Neural cell (in vitro differentiated cells): ENCODE results near the gene DNAH3. TPM values are rescaled to one million over a fixed set of nuclear protein-coding genes. Genes with fewer than 3 reads are reported as not detected.

Experiments
- H2AFZ ChIP-seq: fragments of 200-600, 300-800 bp; sonication (generic), shearing (Covaris generic); 2 replicates; pipeline ENCODE4 v1.6.0; 2014; ENCODE audit warnings: low read depth, mild to moderate bottlenecking, antibody characterized with exemption, low read length, moderate library complexity
- H3F3A ChIP-seq: fragments of 200-600 bp; shearing (Covaris generic); 2 replicates; pipeline ENCODE4 v1.6.1; 2016; ENCODE audit warnings: mild to moderate bottlenecking, moderate library complexity, mixed read lengths, antibody characterized with exemption, low read length; ENCODE audit not compliant: insufficient read depth, poor library complexity, severe bottlenecking
- H3K27ac ChIP-seq: fragments of 200-600, 300-800 bp; sonication (generic), shearing (Covaris generic); 2 replicates; pipeline ENCODE4 v1.5.1; 2014; ENCODE audit warnings: mild to moderate bottlenecking, low read length, moderate library complexity
- H3K27me3 ChIP-seq: fragments of 300-800, 200-600 bp; sonication (generic), shearing (Covaris generic); 2 replicates; pipeline ENCODE4 v1.6.0; 2014; ENCODE audit warnings: mild to moderate bottlenecking, low read depth, low read length, moderate library complexity; ENCODE audit not compliant: insufficient read depth
- H3K36me3 ChIP-seq: fragments of 300-800, 200-600 bp; sonication (generic), shearing (Covaris generic); 2 replicates; pipeline ENCODE4 v1.5.1; 2014; ENCODE audit warnings: mild to moderate bottlenecking, antibody characterized with exemption, low read length, moderate library complexity; ENCODE audit not compliant: insufficient read depth
- H3K4me2 ChIP-seq: fragments of 300-800, 200-600 bp; sonication (generic), shearing (Covaris generic); 2 replicates; pipeline ENCODE4 v1.6.0; 2014; ENCODE audit warnings: mild to moderate bottlenecking, low read length
- H3K4me3 ChIP-seq: fragments of 300-800, 200-600 bp; sonication (generic), shearing (Covaris generic); 2 replicates; pipeline ENCODE4 v1.5.1; 2014; ENCODE audit warnings: mild to moderate bottlenecking, low read length, moderate library complexity
- H3K79me2 ChIP-seq: fragments of 200-600 bp; shearing (Covaris generic); replicated peaks from 2 replicates; pipeline ENCODE4 v1.6.0; 2014; ENCODE audit warnings: mild to moderate bottlenecking, low read length, moderate library complexity; ENCODE audit not compliant: insufficient read depth
- H3K9ac ChIP-seq: fragments of 300-800, 200-600 bp; sonication (generic), shearing (Covaris generic); 2 replicates; pipeline ENCODE4 v1.6.1; 2016; ENCODE audit warnings: mild to moderate bottlenecking, low read length, mixed read lengths
- H3K9me2 ChIP-seq: fragments of 200-600 bp; shearing (Covaris generic); 2 replicates; pipeline ENCODE4 v1.6.1; 2016; ENCODE audit warnings: mild to moderate bottlenecking, low read length, mixed read lengths; ENCODE audit not compliant: insufficient read depth
- H3K9me3 ChIP-seq: fragments of 200-600, 300-800 bp; sonication (generic), shearing (Covaris generic); 2 replicates; pipeline ENCODE4 v1.6.1; 2016; ENCODE audit warnings: mild to moderate bottlenecking, mixed run types, low read length, moderate library complexity, mixed read lengths
- H4K20me1 ChIP-seq: fragments of 200-600 bp; shearing (Covaris generic); 2 replicates; pipeline ENCODE4 v1.6.1; 2016; ENCODE audit warnings: mild to moderate bottlenecking, mixed run types; ENCODE audit not compliant: insufficient read depth
- EP300 ChIP-seq: fragments of 450-650 bp; conservative IDR thresholded peaks from 2 replicates; pipeline ENCODE4 v1.6.1; 2014; ENCODE audit warnings: antibody characterized with exemption, mild to moderate bottlenecking, moderate library complexity; ENCODE audit not compliant: poor library complexity, severe bottlenecking
- EZH2 ChIP-seq: fragments of 200-600, 300-800 bp; shearing (Covaris generic), sonication (generic); IDR thresholded peaks from 2 replicates; pipeline ENCODE4 v1.6.1; 2014; ENCODE audit warnings: antibody characterized with exemption, low read length, borderline replicate concordance, mild to moderate bottlenecking; ENCODE audit not compliant: insufficient read depth, poor library complexity, severe bottlenecking
- MXI1 ChIP-seq: fragments of 450-650 bp; conservative IDR thresholded peaks from 2 replicates; pipeline ENCODE4 v1.6.1; 2014; ENCODE audit warnings: antibody characterized with exemption, mild to moderate bottlenecking; ENCODE audit not compliant: poor library complexity, severe bottlenecking
- POLR2AphosphoS5 ChIP-seq: IDR thresholded peaks from 2 replicates; pipeline ENCODE4 v1.6.1; 2012
- RAD21 ChIP-seq: fragments of 450-650 bp; conservative IDR thresholded peaks from 2 replicates; pipeline ENCODE4 v1.6.1; 2014; ENCODE audit warnings: antibody characterized with exemption, mild to moderate bottlenecking, moderate library complexity
- SMC3 ChIP-seq: fragments of 450-650 bp; conservative IDR thresholded peaks from 2 replicates; pipeline ENCODE4 v1.6.1; 2014; ENCODE audit warnings: antibody characterized with exemption, mild to moderate bottlenecking, moderate library complexity; ENCODE audit not compliant: poor library complexity
- TAF1 ChIP-seq: IDR thresholded peaks from 2 replicates; pipeline ENCODE4 v1.6.1; 2012; ENCODE audit warnings: low read depth
- polyA plus RNA-seq: library from polyadenylated mRNA; depleted of rRNA; stranded (reverse); fragments of >200 nt; gene quantifications from 2 replicates; pipeline ENCODE4 v1.2.3, GENCODE V29; 2014
- TF ChIP-seq, protein P1 (sequence below): fragments of 450-650 bp; IDR thresholded peaks from 2 replicates; pipeline ENCODE4 v1.5.1; 2014; ENCODE audit warnings: antibody characterized with exemption, mild to moderate bottlenecking, moderate library complexity; ENCODE audit not compliant: poor library complexity, severe bottlenecking
- TF ChIP-seq, protein P2 (sequence below): IDR thresholded peaks from 2 replicates; pipeline ENCODE4 v1.6.1; 2012; ENCODE audit warnings: borderline replicate concordance

The DNAH3 gene
- polyA plus RNA-seq, 1 donor from 2014 or later, result 0.06 TPM

DNA sequence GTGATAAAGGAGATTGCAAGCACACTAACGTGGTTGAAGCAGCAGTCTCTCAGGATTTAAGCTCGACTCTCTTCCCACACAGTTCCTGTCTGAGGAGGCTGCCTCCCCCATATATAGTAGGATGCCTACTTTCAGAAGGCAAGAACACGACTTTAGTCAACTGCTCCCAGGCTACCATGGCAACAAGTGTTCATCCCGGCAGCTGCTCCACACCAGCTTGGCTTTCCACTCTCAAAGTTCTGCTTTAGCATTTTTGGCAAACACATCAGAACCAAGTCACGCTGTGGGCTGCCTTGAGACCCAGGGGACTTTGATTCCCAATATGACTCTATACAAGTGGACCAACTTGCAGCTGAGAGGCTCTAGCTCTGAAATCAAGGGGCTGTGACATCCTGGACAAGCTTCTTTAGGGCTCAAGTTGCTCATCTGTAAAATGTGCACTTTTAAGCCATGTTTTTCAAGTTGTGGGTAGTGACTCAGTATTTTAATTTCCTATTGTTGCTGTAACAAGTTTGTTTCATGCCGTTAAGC, 44.2 kb upstream of the DNAH3 start:
- no peak overlapping the region for H3K4me3 ChIP-seq
- no peaks in the 10 kb centered on the region for H4K20me1 ChIP-seq
- no peak overlapping the region for H3K4me2 ChIP-seq
- H2AFZ ChIP-seq, result no peak overlapping the region
- no peaks in the 10 kb centered on the region for H3K9me3 ChIP-seq
- TF ChIP-seq SMC3 (no peak), EP300 (no peak)
- H3K27me3 ChIP-seq, result no peaks in the 10 kb centered on the region
- H3K79me2 ChIP-seq, result no peaks in the 10 kb centered on the region
- H3K36me3 ChIP-seq, result no peaks in the 10 kb centered on the region
- H3K9ac ChIP-seq, result no peak overlapping the region
- no peak overlapping the region for H3K27ac ChIP-seq
- H3F3A ChIP-seq, result no peaks in the 10 kb centered on the region
- no peaks in the 10 kb centered on the region for H3K9me2 ChIP-seq

DNA sequence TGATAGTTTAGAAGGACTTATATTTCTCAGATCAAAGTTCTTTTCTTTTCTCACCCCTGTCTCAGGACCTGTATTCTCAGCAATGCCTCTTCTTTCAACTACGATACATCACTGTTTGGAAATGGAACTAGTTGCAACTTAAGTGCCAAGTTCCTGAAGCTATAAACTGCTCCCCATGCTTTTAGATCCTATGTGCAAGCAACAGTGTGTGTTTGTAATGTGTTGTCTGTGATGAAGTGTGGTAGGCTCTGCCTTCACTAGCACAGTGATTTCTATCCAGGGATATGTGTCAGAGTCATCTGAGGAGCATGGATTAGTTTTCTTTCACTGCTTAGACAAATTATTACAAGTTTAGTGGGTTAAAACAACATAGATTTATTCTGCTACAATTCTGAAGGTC, 42.3 kb upstream of the DNAH3 start:
- Histone ChIP-seq H3K27me3 (no peaks in the 10 kb centered on the region), H3K4me2 (no peak overlapping the region), H3K9ac (no peak overlapping the region), H4K20me1 (no peaks in the 10 kb centered on the region), H2AFZ (no peak overlapping the region), H3K4me3 (no peak overlapping the region), H3K9me3 (no peaks in the 10 kb centered on the region), H3K79me2 (no peaks in the 10 kb centered on the region), H3K36me3 (no peaks in the 10 kb centered on the region), H3K27ac (no peak overlapping the region), H3F3A (no peaks in the 10 kb centered on the region), H3K9me2 (no peaks in the 10 kb centered on the region)
- TF ChIP-seq TAF1, result no peak
- TF ChIP-seq, protein P1, sequence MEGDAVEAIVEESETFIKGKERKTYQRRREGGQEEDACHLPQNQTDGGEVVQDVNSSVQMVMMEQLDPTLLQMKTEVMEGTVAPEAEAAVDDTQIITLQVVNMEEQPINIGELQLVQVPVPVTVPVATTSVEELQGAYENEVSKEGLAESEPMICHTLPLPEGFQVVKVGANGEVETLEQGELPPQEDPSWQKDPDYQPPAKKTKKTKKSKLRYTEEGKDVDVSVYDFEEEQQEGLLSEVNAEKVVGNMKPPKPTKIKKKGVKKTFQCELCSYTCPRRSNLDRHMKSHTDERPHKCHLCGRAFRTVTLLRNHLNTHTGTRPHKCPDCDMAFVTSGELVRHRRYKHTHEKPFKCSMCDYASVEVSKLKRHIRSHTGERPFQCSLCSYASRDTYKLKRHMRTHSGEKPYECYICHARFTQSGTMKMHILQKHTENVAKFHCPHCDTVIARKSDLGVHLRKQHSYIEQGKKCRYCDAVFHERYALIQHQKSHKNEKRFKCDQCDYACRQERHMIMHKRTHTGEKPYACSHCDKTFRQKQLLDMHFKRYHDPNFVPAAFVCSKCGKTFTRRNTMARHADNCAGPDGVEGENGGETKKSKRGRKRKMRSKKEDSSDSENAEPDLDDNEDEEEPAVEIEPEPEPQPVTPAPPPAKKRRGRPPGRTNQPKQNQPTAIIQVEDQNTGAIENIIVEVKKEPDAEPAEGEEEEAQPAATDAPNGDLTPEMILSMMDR, result no peak
- TF ChIP-seq SMC3, result no peak
- no peak for TF ChIP-seq POLR2AphosphoS5
- TF ChIP-seq RAD21, result no peak
- no peak for TF ChIP-seq EP300
- no peak for TF ChIP-seq EZH2
- TF ChIP-seq MXI1, result no peak
- TF ChIP-seq, protein P2, sequence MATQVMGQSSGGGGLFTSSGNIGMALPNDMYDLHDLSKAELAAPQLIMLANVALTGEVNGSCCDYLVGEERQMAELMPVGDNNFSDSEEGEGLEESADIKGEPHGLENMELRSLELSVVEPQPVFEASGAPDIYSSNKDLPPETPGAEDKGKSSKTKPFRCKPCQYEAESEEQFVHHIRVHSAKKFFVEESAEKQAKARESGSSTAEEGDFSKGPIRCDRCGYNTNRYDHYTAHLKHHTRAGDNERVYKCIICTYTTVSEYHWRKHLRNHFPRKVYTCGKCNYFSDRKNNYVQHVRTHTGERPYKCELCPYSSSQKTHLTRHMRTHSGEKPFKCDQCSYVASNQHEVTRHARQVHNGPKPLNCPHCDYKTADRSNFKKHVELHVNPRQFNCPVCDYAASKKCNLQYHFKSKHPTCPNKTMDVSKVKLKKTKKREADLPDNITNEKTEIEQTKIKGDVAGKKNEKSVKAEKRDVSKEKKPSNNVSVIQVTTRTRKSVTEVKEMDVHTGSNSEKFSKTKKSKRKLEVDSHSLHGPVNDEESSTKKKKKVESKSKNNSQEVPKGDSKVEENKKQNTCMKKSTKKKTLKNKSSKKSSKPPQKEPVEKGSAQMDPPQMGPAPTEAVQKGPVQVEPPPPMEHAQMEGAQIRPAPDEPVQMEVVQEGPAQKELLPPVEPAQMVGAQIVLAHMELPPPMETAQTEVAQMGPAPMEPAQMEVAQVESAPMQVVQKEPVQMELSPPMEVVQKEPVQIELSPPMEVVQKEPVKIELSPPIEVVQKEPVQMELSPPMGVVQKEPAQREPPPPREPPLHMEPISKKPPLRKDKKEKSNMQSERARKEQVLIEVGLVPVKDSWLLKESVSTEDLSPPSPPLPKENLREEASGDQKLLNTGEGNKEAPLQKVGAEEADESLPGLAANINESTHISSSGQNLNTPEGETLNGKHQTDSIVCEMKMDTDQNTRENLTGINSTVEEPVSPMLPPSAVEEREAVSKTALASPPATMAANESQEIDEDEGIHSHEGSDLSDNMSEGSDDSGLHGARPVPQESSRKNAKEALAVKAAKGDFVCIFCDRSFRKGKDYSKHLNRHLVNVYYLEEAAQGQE, result no peak

DNA sequence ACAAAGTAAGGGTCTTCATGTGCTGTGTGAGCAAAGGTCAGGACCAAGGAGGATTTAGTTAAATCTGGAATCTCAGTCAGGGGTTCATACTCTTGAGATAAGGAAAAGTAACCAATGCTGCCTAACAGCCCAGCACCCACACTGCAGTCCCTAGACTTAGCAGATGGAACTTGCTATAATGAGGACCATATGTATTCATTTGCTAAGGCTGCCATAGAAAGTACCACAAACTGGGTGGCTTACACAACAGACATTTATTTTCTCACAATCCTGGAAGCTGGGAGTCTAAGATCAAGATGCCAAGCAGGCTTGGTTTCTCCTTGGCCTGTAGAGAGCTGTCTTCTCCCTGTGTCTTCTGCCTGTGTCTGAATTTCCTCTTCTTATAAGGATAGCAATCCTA, 40.0 kb upstream of the DNAH3 start:
- no peak overlapping the region for H3K9ac ChIP-seq
- no peaks in the 10 kb centered on the region for H3K27me3 ChIP-seq
- H3K79me2 ChIP-seq, result no peaks in the 10 kb centered on the region
- no peaks in the 10 kb centered on the region for H3K36me3 ChIP-seq
- no peaks in the 10 kb centered on the region for H3K9me2 ChIP-seq
- no peaks in the 10 kb centered on the region for H3F3A ChIP-seq
- no peak overlapping the region for H3K4me3 ChIP-seq
- H3K27ac ChIP-seq, result no peak overlapping the region
- H2AFZ ChIP-seq, result no peak overlapping the region
- TF ChIP-seq TAF1 (no peak), MXI1 (no peak), RAD21 (no peak), POLR2AphosphoS5 (no peak), SMC3 (no peak), EZH2 (no peak), EP300 (no peak)
- TF ChIP-seq, protein P1, result no peak
- TF ChIP-seq, protein P2, result no peak
- H3K4me2 ChIP-seq, result no peak overlapping the region
- no peaks in the 10 kb centered on the region for H4K20me1 ChIP-seq
- no peaks in the 10 kb centered on the region for H3K9me3 ChIP-seq
